8988T (cell line): ENCODE data around the gene UTP14A.

Experiments
- DNase-seq: peaks from one replicate; pipeline ENCODE4 v3.0.0; 2011

The UTP14A gene

GRCh38 chrX:129953334-129953648 lies 47.3 kb downstream of the UTP14A start:
- no peak for DNase-seq

DNA sequence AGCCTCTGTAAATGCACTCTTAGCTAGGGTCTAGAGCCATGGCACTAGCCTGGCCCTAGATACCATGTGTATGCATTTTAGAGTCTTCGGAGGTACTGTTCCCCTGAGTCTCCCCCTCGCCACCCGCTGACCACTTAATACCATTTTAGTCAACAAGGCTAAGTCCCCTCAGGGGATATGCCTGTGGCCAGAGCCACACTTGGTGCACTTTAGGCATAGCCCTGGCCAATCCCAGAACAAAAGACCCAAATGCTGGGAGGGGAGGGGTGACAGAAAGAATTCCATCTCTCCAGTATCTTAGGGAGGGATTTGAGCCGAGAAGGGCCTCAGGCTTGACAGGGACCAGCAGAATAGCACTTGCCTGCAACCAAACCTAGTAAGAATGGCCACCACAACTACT lies 47.9 kb downstream of the UTP14A start:
- DNase-seq = no peak

DNA sequence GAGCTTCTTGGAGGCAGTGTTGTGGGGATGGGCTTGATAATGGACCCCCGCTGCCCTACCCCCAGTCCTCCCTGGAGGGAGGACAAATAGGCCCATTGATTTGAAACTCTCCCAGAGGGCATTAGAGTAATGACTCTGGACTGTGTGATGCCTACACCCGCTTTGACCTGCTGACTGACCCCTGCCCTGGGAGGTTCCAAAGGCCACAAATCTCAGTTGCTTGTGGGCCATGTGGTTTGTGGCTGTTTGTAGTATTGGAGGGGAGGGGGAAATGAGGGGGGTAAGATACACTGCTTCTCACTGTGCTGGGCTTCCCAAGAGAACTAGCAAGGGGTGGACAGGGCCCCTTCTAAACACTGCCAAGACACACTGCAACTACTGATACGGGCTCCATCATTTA lies 48.8 kb downstream of the UTP14A start:
- no peak for DNase-seq

DNA sequence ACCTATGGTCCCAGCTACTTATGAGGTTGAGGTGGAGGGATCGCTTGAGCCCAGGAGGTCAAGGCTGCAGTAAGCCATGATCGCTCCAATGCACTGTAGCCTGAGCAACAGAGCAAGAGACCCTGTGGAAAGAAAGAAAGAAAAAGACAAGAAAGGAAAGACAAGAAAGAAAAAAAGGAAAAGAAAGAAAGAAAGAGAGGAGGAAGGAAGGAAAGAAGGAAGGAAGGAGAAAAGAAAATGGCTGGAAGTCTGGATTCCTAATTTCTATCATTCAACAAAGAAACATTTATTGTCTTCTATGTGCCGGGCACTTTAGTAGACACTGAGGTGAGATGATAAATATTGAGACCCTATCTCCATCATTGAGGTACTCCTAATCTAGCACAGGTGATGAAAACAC lies 49.7 kb downstream of the UTP14A start:
- no peak for DNase-seq

DNA sequence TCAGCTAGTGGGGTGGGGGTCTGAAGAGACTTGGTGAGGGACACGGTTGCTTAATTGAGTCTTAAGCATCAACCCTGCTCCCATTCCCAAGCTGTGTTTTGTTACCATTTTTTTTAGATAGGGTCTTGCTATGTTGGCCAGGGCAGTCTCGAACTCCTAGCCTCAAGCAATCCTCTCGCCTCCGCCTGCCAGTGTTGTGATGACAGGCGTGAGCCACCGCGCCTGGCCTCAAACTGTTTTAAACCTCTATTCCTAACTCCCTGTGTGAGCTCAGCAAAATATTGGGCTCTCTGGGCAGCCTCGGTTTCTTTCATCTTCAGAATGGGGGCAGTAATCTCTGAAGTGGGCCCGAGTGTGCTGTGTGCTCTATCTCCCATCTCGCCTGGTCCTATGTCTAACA lies 50.2 kb downstream of the UTP14A start:
- no peak for DNase-seq

- DNase-seq = no peak
Measured at GRCh38 chrX:129956765-129957164, 50.8 kb downstream of the UTP14A start.

DNA sequence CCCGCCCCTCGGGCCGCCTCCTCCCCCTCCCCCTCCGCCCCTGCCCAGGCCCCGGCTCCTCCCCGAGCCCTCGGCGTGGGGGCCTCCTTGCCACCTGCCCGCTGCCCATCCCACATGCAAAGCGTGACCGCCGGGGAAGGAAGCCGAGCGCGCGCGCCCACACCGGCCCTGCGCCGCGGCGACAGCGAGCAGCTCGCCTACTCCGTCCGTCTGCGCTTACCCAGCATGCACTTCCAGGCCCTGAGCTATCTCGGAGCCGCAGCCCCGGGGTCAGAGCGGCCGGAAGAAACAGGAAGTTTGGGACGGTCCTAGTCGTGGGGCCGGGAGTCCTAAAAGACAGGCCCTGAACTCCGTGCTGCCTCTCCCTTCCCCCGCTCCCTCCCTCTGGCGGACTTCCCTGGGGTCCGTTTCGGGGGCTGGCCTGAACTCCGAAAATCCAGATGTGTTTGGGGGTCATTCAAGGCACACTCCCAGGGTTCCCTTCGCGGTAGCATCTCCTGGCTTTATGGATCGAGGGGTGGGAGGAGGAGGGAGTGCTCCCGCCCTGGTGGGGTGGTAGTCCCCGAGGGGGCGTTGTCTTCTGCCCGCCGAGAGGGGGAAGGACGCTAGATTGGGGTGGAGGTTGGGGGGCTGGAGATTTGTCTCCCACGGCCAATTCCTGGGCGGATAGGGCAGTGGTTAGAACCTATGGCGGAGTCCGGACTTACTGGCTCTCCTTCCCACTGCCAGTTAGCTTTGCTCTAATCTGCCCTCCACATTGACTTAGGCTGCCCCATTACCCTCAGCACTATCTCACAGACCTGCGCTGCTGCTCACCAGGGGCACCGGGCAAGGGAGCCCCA lies 51.5 kb downstream of the UTP14A start:
- peak; percentile 60 for DNase-seq

- DNase-seq = no peak
Measured at GRCh38 chrX:129958083-129958465, 52.1 kb downstream of the UTP14A start.

- DNase-seq = no peak
Measured at GRCh38 chrX:129958814-129959492, 53.0 kb downstream of the UTP14A start.

DNA sequence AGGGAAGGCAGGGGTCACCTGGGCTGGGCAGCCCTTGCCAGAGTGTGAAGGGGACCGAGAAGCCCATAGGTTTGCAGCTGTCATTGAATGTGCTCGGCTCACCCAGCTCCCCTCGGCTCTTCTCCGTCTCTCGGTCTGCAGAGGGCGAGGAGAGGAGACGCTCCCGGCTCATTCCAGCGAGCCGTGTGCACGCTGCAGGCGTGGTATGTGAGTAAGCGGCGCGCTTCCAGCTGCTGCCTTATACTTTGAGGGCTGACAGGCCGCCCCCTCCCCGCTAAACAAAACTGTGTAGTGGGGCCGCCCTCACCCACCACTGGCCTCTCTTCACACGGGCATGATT lies 53.5 kb downstream of the UTP14A start:
- DNase-seq = no peak

- no peak for DNase-seq
Measured at GRCh38 chrX:129961180-129962083, 55.5 kb downstream of the UTP14A start.

DNA sequence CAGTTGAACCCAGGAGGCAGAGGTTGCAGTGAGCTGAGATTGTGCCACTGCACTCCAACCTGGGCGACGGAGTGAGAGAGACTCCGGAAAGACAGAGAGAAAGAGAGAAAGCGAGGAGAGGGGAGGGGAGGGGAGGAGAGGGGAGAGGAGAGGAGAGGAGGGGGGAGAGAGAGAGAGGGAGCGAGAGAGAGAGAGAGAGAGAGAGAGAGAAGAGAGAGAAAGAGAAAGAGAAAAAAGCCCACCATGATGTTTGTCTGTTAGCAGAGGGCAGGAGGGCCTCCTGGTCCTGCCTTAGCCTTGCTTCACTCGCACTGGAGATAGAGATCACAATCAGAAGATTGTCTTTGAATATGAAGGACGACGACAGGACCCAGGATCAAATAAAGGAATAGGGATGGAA lies 57.8 kb downstream of the UTP14A start:
- no peak for DNase-seq

- DNase-seq = no peak
Measured at GRCh38 chrX:129965166-129965565, 59.2 kb downstream of the UTP14A start.

GRCh38 chrX:129968968-129969367 lies 63.0 kb downstream of the UTP14A start:
- no peak for DNase-seq

DNA sequence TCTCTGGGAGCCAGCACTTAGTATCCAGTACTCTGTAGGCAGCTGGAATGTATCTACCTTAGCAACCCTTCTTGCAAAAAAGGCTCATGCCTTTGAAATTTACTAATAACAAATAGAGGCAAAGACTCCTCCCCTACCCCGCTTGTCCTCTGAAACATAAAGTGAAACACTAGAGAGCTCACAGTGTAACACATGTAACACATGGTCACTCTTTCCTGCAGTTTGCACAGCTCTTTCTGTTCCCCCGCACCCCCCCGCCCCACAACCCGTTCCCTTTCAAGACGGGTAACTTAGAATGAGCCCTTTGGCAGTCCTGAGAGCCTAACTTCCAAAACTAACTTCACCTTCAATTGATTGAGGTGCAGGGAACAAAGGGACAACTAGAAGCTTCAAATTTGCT lies 70.5 kb downstream of the UTP14A start:
- DNase-seq = no peak
